NCI-H2107 treated with DMSO at 0.1 percent for 48 hours (cell line): ENCODE results near the gene USP7.
"Not testable (repeated sequence)": the region's sequence is repeated elsewhere in the genome, so short reads cannot be mapped to it uniquely, and the experiment has no call there.

Source experiments
- DNase-seq: peaks from one replicate; lab custom pipeline; 2025; ENCODE audit not compliant: unreplicated experiment; lab: John Stamatoyannopoulos, UW

USP7 gene

DNA sequence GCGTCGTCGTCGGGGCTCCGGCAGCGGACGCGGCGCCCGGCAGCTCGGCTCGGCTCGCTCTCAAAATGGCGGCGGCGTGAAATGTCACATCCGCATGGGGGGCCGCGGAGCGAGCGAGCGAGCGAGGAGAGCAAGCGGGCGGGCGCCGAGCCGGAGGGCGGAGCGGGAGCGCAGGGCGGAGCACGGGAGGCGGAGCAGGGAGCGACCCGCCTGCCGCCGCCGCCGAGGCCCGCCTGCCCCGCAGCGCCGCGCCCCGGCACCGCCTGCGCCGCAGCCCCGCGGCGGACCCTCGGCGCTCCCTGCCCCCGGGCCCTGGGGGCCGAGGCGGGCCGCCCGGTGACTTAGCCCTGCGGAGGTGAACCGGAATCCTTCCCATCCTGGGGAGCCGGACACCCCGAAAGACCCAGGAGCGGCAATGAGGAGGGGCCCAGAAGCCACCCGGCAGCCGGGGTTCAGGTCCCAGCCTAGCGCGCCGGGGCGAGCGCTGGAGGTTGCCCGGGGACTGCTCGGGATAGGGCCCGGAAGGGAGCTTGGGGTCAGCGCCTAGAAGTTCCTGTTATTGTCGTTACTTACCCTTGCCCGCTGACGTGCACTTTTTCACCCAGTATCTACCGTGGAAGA is at the start of gene USP7:
Gene USP7 (minus strand): TSS at position 86 of the 621 bp plus-strand sequence. CDS start 621 bp downstream, outside the sequence.
- DNase-seq = peak; percentile 52

GRCh38 chr16:9013508-9013864 is 49.8 kb upstream of the USP7 start:
- DNase-seq = no peak

- DNase-seq = peak; percentile 50
Measured at GRCh38 chr16:9012848-9013507, 49.3 kb upstream of the USP7 start.

DNA sequence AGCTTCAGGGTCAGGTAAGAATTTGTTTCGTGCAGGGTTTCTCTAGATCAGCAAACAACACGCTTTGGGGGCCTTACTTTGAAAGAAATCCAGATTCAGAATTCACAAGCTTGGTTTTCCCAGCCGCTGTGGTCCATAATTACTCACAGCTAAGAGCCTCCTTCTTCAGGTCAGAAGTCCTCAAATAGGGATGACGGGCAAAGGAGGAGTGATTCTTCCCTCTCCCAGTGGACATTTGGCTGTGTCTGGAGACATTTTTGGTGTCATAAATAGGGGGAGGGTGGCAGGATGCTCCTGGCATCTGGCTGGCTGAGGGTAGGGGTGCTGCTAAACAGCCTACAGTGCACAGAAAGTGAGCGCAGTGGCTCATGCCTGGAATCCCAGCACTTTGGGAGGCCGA is 48.6 kb upstream of the USP7 start:
- DNase-seq = no peak

DNA sequence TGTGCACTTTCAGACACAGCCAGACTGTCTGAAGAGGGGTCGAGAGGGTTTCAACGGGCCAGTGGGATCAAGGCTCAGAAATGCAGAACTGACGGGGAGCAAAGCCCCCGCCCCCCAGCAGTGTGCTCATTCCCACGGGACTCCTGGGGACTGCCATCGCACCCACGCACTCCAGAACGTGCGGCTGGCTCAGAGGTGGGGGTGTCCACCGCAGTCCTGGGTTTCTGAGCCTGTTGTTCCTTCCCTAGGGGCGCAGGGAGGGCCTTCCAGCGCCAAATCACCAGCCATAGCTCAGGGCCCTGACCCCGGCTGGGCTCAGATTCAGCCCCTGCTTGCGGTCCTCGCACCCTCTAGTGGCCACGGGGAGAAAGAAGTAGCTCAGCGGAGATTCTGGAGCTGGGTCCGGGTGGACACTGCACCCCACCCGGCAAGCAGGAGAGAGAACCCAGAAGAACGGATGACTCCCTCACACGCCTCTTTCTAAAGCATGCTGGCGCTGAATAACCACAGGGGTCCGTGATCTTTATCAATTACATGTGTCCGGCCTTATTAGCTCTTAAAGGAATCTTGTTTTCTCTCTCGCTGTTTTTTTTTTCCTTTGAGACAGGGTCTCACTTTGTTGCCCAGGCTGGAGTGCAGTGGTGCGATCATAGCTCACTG is 45.0 kb upstream of the USP7 start:
- DNase-seq = peak; percentile 43

GRCh38 chr16:9007177-9007794 is 43.6 kb upstream of the USP7 start:
- DNase-seq = no peak

DNA sequence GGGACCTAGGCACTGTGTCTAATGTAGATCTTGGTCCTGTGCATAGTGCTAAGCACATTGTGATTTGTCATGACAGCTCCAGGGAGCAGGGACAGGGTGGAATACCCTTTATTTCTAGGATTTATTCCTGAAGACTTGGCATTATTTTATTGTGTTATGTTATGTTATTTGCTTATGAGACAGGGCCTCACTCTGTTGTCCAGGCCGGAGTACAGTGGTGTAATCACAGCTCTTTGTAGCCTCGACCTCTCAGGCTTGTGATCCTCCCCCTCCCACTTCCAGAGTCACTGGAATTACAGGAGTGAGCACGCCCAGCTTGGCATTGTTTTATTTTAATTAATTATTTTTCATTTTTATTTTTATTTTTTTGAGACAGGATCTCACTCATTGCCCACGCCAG is 40.5 kb upstream of the USP7 start:
- DNase-seq = no peak

DNA sequence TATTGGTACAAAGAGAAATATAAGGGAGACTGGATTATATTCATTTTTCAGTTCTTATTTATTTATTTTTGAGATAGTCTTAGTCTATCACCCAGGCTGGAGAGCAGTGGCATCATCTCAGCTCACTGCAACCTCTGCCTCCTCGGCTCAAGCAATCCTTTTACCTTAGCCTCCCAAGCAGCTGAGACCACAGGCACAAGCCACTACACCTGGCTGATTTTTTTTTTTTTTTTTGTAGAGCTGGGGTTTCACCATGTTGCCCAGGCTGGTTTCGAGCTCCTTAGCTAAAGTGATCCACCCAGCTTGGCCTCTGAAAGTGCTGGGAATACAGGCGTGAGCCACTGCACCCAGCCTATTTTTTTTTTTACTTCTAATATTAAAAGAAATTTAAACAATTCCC is 40.1 kb upstream of the USP7 start:
- DNase-seq = no peak

DNA sequence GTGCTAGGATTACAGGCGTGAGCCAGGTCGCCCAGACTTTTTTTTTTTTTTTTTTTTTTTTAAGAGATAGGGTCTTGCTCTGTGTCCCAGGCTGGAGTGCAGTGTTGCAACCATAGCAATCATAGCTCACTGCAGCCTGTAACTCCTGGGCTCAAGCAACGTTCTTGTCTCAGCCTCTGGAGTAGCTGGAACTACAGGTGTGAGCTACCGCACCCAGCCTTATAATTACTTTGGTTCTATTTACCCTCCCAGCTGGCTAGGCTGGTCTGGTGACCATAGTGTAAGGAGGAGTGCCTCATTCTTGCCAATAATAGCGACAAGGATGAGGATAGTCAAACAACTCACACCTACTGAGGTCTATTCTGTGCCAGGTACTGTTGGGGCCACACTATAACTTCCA is 39.6 kb upstream of the USP7 start:
- no peak for DNase-seq

GRCh38 chr16:9002042-9002441 is 38.3 kb upstream of the USP7 start:
- no peak for DNase-seq

DNA sequence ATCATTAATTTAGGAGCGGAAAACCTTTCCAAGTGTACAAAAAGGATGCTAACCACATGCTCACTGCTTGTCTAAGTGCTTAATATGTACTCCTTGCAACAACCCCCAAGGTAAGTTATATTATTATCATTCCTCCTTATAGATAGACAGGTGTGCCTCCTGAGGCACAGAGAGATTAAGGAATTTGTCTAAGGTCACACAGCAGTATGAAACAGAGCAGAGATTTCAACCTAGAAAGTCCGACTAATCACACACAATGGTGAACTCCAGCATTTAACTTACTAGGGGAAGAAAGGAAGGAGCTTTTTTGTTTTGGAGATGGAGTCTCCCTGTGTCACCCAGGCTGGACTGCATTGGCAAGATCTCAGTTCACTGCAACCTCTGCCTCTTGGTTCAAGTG is 37.0 kb upstream of the USP7 start:
- DNase-seq = no peak

DNA sequence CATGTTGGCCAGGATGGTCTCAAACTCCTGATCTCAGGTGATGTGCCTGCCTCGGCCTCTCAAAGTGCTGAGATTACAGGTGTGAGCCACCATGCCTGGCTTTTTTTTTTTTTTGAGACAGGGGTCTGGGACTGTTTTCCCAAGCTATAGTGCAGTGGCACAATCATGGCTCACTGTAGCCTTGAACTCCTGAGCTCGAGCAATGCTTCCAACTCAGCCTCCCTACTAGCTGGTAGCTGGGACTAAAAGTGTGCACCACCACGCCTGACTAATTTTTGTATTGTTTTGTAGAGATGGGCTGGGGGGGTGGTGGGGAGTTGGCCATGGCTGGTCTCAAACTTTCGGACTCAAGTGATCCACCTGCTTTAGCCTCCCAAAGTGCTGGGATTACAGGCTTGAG is 36.1 kb upstream of the USP7 start:
- no peak for DNase-seq

DNA sequence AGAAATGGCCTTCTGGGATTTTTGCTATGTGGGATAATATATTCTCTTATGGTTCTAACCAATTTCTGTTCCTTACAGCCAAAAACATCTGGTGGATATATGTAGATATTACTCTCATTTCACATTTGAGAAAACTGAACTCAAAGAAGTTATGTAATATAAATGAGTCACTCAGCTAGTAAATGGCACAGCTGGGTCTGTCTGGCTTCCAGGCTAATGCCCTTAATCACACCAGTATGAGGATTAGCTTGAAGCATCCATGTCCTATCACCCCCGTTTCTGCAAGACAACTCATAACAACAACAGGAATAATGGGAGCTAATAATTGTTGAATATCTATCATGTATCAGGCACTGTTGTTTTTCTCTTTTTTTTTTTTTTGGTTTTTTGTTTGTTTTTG is 34.4 kb upstream of the USP7 start:
- DNase-seq = no peak

GRCh38 chr16:8996891-8997290 is 33.2 kb upstream of the USP7 start:
- DNase-seq = no peak

DNA sequence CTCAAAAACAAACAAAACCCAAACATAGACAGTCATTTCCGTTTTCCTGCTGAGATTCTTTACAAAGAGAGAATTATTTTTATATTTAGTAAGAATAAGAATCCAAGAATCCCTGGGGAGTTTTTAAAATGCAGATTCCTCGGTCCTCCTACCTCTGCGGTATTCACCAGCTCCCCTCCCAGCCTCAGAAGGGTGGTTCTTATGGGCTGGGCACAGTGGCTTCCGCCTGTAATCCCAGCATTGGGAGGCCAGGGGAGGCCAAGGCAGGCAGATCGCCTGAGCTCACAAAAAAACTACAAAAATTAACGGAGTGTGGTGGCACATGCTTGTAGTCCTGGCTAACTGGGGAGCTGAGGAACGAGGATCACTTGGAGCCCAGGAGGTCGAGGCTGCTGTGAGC is 26.7 kb upstream of the USP7 start:
- no peak for DNase-seq

GRCh38 chr16:8989099-8989878 is 25.6 kb upstream of the USP7 start:
- no peak for DNase-seq

DNA sequence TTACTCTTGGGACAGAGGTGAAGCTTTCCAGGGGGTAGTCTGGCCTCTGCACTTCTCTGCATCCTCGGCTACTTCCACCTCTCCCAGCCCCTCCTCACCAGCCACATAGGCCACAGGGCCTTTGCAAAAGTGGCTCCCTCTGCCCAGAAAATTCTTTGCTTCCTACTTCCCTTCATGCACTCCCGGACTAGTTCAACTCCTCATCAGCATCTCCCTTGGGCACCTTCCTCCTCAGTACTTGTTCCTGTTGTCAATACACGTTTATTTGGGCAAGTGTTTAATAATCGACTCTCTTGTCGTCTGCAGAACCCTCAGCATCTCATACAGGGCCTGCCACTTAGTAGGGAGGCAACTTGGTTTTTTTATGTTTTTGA is 23.1 kb upstream of the USP7 start:
- no peak for DNase-seq

- DNase-seq = no peak
Measured at GRCh38 chr16:8986111-8986510, 22.4 kb upstream of the USP7 start.

- DNase-seq = no peak
Measured at GRCh38 chr16:8982816-8983215, 19.1 kb upstream of the USP7 start.

DNA sequence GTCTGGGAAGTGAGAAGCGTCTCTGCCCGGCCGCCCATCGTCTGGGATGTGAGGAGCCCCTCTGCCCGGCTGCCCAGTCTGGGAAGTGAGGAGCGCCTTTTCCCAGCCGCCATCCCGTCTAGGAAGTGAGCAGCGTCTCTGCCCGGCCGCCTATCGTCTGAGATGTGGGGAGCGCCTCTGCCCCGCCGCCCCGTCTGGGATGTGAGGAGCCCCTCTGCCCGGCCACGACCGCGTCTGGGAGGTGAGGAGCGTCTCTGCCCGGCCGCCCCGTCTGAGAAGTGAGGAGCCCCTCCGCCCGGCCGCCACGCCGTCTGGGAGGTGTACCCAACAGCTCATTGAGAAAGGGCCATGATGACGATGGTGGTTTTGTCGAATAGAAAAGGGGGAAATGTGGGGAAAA is 18.2 kb upstream of the USP7 start:
- not testable (repeated sequence) for DNase-seq

DNA sequence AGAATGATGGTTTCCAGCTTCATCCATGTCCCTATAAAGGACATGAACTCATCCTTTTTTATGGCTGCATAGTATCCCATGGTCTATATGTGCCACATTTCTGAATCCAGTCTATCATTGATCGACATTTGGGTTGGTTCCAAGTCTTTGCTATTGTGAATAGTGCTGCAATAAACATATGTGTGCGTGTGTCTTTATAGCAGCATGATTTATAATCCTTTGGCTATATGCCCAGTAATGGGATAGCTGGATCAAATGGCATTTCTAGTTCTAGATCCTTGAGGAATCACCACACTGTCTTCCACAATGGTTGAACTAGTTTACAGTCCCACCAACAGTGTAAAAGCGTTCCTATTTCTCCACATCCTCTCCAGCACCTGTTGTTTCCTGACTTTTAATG is 12.5 kb upstream of the USP7 start:
- DNase-seq = not testable (repeated sequence)
